Activated CD4-positive, alpha-beta T cell treated with anti-CD3 and anti-CD28 coated beads for 36 hours (primary cell): ENCODE results near the gene DOK3. TPM values are rescaled to one million over a fixed set of nuclear protein-coding genes. Genes with fewer than 3 reads are reported as not detected.

Experiments
- ATAC-seq: fragments of 200-7000 bp; cut with Tn5 transposase; one replicate; pipeline ENCODE4 v1.10.0; 2021; ENCODE audit warnings: mild to moderate bottlenecking, moderate library complexity
- CTCF ChIA-PET: fragments of 350-600 bp; sonication (Branson Sonifier 250); formaldehyde crosslinking; loops from one replicate; lab custom pipeline; 2021; ENCODE audit warnings: antibody characterized with exemption; lab: Charles Lee
- POLR2A ChIA-PET: fragments of 350-600 bp; sonication (Branson Sonifier 250); formaldehyde crosslinking; loops from one replicate; lab custom pipeline; 2021; ENCODE audit warnings: antibody characterized with exemption, inconsistent platforms; lab: Charles Lee
- DNase-seq: peaks from one replicate; pipeline ENCODE4 v3.0.0-alpha.2; 2020
- H3K27ac Mint-ChIP-seq: one replicate; pipeline ENCODE4 v1.8.0; 2021; ENCODE audit warnings: mixed read lengths
- H3K27me3 Mint-ChIP-seq: one replicate; pipeline ENCODE4 v1.8.0; 2021; ENCODE audit warnings: mixed read lengths
- H3K36me3 Mint-ChIP-seq: one replicate; pipeline ENCODE4 v1.8.0; 2021; ENCODE audit warnings: low read depth, mixed read lengths
- H3K4me1 Mint-ChIP-seq: one replicate; pipeline ENCODE4 v1.8.0; 2021; ENCODE audit warnings: mixed read lengths
- H3K4me3 Mint-ChIP-seq: one replicate; pipeline ENCODE4 v1.8.0; 2021; ENCODE audit warnings: mild to moderate bottlenecking, moderate library complexity, mixed read lengths
- H3K9me3 Mint-ChIP-seq: one replicate; pipeline ENCODE4 v1.8.0; 2021; ENCODE audit warnings: low read depth, mixed read lengths
- intact Hi-C, 2 experiments: fragments of 100-400 bp; cut with DNase I in 1 of 2; cut with micrococcal nuclease in 1 of 2; formaldehyde crosslinking; loops; one replicate each; pipeline versions ENCODE4 v1.14.2 to v1.15.1; 2022 to 2024; cut with DNase I, micrococcal nuclease
- total RNA-seq, 2 experiments: library from RNA; stranded (reverse); gene quantifications; one replicate each; pipeline ENCODE4 v1.2.3, GENCODE V29; 2021

The DOK3 gene
- total RNA-seq, 2 experiments from 2014 or later = 4.2 to 4.8 TPM

- Mint-ChIP-seq H3K4me1 (peaks cover 8% of the 10 kb centered on the region), H3K36me3 (no peaks in the 10 kb centered on the region), H3K27me3 (peaks cover 12% of the 10 kb centered on the region), H3K9me3 (no peaks in the 10 kb centered on the region), H3K4me3 (no peak overlapping the region), H3K27ac (no peak overlapping the region)
- DNase-seq (no peak), ATAC-seq (no peak)
- POLR2A ChIA-PET = no interaction called here
- CTCF ChIA-PET = interaction anchor here (0.9 to 4.1 kb wide), 9 partner anchors 10 to 193 kb away, joined by 4 to 28 read pairs (median 6); no protein-coding TSS in a partner anchor
- intact Hi-C loops = no loop called here
These were observed 6.7 kb downstream of the DOK3 start for GRCh38 chr5:177502886-177503285.

GRCh38 chr5:177501874-177502678, 7.5 kb downstream of the DOK3 start:
- intact Hi-C loops = loop anchor here (1.0 kb wide), 4 partner anchors 46 to 388 kb away; no protein-coding TSS in a partner anchor
- Mint-ChIP-seq H3K27me3 (peaks cover 12% of the 10 kb centered on the region), H3K4me1 (peaks cover 10% of the 10 kb centered on the region), H3K9me3 (no peaks in the 10 kb centered on the region), H3K27ac (no peak overlapping the region), H3K36me3 (no peaks in the 10 kb centered on the region), H3K4me3 (no peak overlapping the region)
- ATAC-seq (no peak), DNase-seq (no peak)
- ChIA-PET POLR2A (interaction anchor here (0.7 kb wide), 1 partner anchor 14 kb away, joined by 3 read pairs; no protein-coding TSS in a partner anchor), CTCF (interaction anchor here (0.5 to 4.1 kb wide), 31 partner anchors 7 to 416 kb away, joined by 3 to 28 read pairs (median 4); partner anchors contain the start of genes DOK3 and LMAN2)

GRCh38 chr5:177500685-177501522, 8.7 kb downstream of the DOK3 start:
- no peaks in the 10 kb centered on the region for H3K9me3 Mint-ChIP-seq
- ChIA-PET CTCF (interaction anchor here (0.6 to 4.1 kb wide), 39 partner anchors 9 to 473 kb away, joined by 3 to 28 read pairs (median 3); partner anchors contain the start of genes DOK3, F12 and LMAN2), POLR2A (interaction anchor here (0.7 kb wide), 1 partner anchor 15 kb away, joined by 3 read pairs; no protein-coding TSS in a partner anchor)
- H3K4me3 Mint-ChIP-seq = no peak overlapping the region
- ATAC-seq (peak; percentile 34), DNase-seq (peak; percentile 93)
- H3K27ac Mint-ChIP-seq = no peak overlapping the region
- H3K36me3 Mint-ChIP-seq = no peaks in the 10 kb centered on the region
- peaks cover 14% of the 10 kb centered on the region for H3K4me1 Mint-ChIP-seq
- intact Hi-C loops = loop anchor here (1.0 kb wide), 4 partner anchors 45 to 387 kb away; no protein-coding TSS in a partner anchor
- H3K27me3 Mint-ChIP-seq = peaks cover 12% of the 10 kb centered on the region

GRCh38 chr5:177499842-177500241, 9.8 kb downstream of the DOK3 start:
- POLR2A ChIA-PET = interaction anchor here (0.7 kb wide), 1 partner anchor 74 kb away, joined by 6 read pairs; no protein-coding TSS in a partner anchor
- no peaks in the 10 kb centered on the region for H3K9me3 Mint-ChIP-seq

GRCh38 chr5:177498013-177498787, 11.4 kb downstream of the DOK3 start:
- ATAC-seq (peak; percentile 12), DNase-seq (peak; percentile 63)
- intact Hi-C loops = loop anchor here (1.0 to 5.0 kb wide), 3 partner anchors 135 to 366 kb away; partner anchors contain the start of genes MXD3 (in 1 of the 2) and NSD1 (in 1 of the 2)
- Mint-ChIP-seq H3K4me3 (peak overlapping the region; percentile 73), H3K9me3 (no peaks in the 10 kb centered on the region), H3K36me3 (no peaks in the 10 kb centered on the region), H3K27me3 (peaks cover 12% of the 10 kb centered on the region), H3K27ac (no peak overlapping the region), H3K4me1 (peaks cover 31% of the 10 kb centered on the region)
- ChIA-PET POLR2A (interaction anchor here (0.5 to 1.3 kb wide), 6 partner anchors 18 to 375 kb away, joined by 3 to 4 read pairs (median 3); partner anchors contain the start of gene DDX41), CTCF (interaction anchor here (0.7 to 3.6 kb wide), 14 partner anchors 9 to 195 kb away, joined by 3 to 23 read pairs (median 4); partner anchors contain the start of genes PRELID1 and RAB24)

More at GRCh38 chr5:177499842-177500241, 9.8 kb downstream of the DOK3 start:
- H3K4me1 Mint-ChIP-seq = peaks cover 18% of the 10 kb centered on the region
- no peaks in the 10 kb centered on the region for H3K36me3 Mint-ChIP-seq
- H3K27ac Mint-ChIP-seq = no peak overlapping the region
- DNase-seq (no peak), ATAC-seq (no peak)
- peaks cover 12% of the 10 kb centered on the region for H3K27me3 Mint-ChIP-seq
- intact Hi-C loops = loop anchor here (5.0 kb wide), 2 partner anchors 188 to 368 kb away; partner anchors contain the start of genes MXD3 (in 1 of the 2) and NSD1 (in 1 of the 2)
- CTCF ChIA-PET = interaction anchor here (0.7 to 4.1 kb wide), 10 partner anchors 10 to 471 kb away, joined by 3 to 23 read pairs (median 3); partner anchors contain the start of genes DOK3, F12, LMAN2 and SLC34A1
- H3K4me3 Mint-ChIP-seq = no peak overlapping the region

GRCh38 chr5:177497292-177498012, 12.2 kb downstream of the DOK3 start, which contains the start of gene PDLIM7:
PDLIM7 (minus strand) TSS chr5:177497604; CDS start chr5:177496512, 1,092 bp downstream.
- Mint-ChIP-seq H3K36me3 (peaks cover 4% of the 10 kb centered on the region), H3K4me3 (peak within 1 kb of the TSS; percentile 73), H3K27ac (peak within 1 kb of the TSS; percentile 37), H3K4me1 (peaks cover 31% of the 10 kb centered on the region), H3K9me3 (no peaks in the 10 kb centered on the region), H3K27me3 (peaks cover 12% of the 10 kb centered on the region)
- DNase-seq = peak; percentile 98
- ATAC-seq = peak; percentile 86
- ChIA-PET POLR2A (interaction anchor here (0.5 to 1.3 kb wide), 6 partner anchors 18 to 477 kb away, joined by 3 to 5 read pairs (median 3); partner anchors contain the start of gene DDX41), CTCF (interaction anchor here (0.6 to 3.6 kb wide), 18 partner anchors 10 to 194 kb away, joined by 3 to 23 read pairs (median 4); partner anchors contain the start of genes PRELID1 and RAB24)
- intact Hi-C loops = loop anchor here (1.0 to 5.0 kb wide), 10 partner anchors 19 to 365 kb away; partner anchors contain the start of genes DBN1 (in 1 of the 2), DDX41 (in 1 of the 2), GRK6 (in 1 of the 2) and MXD3 (in 1 of the 2)

- DNase-seq (peak; percentile 44), ATAC-seq (peak; percentile 0)
- peak overlapping the region; percentile 73 for H3K4me3 Mint-ChIP-seq
- ChIA-PET POLR2A (interaction anchor here (0.6 to 1.3 kb wide), 4 partner anchors 19 to 476 kb away, joined by 3 to 5 read pairs (median 4); no protein-coding TSS in a partner anchor), CTCF (interaction anchor here (0.6 to 3.6 kb wide), 17 partner anchors 10 to 193 kb away, joined by 3 to 23 read pairs (median 4); partner anchors contain the start of genes PRELID1 and RAB24)
- H3K27ac Mint-ChIP-seq = no peak overlapping the region
- peaks cover 31% of the 10 kb centered on the region for H3K4me1 Mint-ChIP-seq
- peaks cover 5% of the 10 kb centered on the region for H3K36me3 Mint-ChIP-seq
- intact Hi-C loops = loop anchor here (1.0 to 5.0 kb wide), 9 partner anchors 19 to 365 kb away; partner anchors contain the start of genes DBN1 (in 1 of the 2), DDX41 (in 1 of the 2), GRK6 (in 1 of the 2) and MXD3 (in 1 of the 2)
- peaks cover 12% of the 10 kb centered on the region for H3K27me3 Mint-ChIP-seq
- H3K9me3 Mint-ChIP-seq = no peaks in the 10 kb centered on the region
These were observed 12.8 kb downstream of the DOK3 start for GRCh38 chr5:177496727-177497291.

- ATAC-seq = no peak
- intact Hi-C loops = loop anchor here (5.0 kb wide), 2 partner anchors 184 to 364 kb away; partner anchors contain the start of genes MXD3 (in 1 of the 2) and NSD1 (in 1 of the 2)
- Mint-ChIP-seq H3K4me3 (peak overlapping the region; percentile 73), H3K4me1 (peaks cover 31% of the 10 kb centered on the region), H3K9me3 (no peaks in the 10 kb centered on the region), H3K36me3 (peaks cover 7% of the 10 kb centered on the region), H3K27ac (peak overlapping the region; percentile 37), H3K27me3 (peaks cover 12% of the 10 kb centered on the region)
- CTCF ChIA-PET = interaction anchor here (0.5 to 3.6 kb wide), 12 partner anchors 12 to 187 kb away, joined by 3 to 23 read pairs (median 4); no protein-coding TSS in a partner anchor
- DNase-seq = peak; percentile 43
- POLR2A ChIA-PET = no interaction called here
These were observed 13.4 kb downstream of the DOK3 start for GRCh38 chr5:177496070-177496726.
